Large intestine (tissue), 3 donors: Measurements from ENCODE around the gene C2. TPM values are rescaled to one million over a fixed set of nuclear protein-coding genes. Genes with fewer than 3 reads are reported as not detected.

Source experiments
- DNase-seq, 2 donors: peaks; one replicate each; pipeline versions ENCODE4 v3.0.0 to v3.0.0-alpha.2; 2013
- H3K27ac ChIP-seq: one replicate; pipeline ENCODE4 v1.5.1; 2013; ENCODE audit warnings: low read length
- H3K27me3 ChIP-seq: 2 replicates; pipeline ENCODE4 v1.6.1; 2013; ENCODE audit warnings: low read length; ENCODE audit not compliant: control insufficient read depth, insufficient read depth
- H3K36me3 ChIP-seq: 2 replicates; pipeline ENCODE4 v1.6.1; 2013; ENCODE audit warnings: low read length; ENCODE audit not compliant: control insufficient read depth, insufficient read depth
- H3K4me1 ChIP-seq: one replicate; pipeline ENCODE4 v1.6.1; 2013; ENCODE audit warnings: low read length; ENCODE audit not compliant: control insufficient read depth, insufficient read depth
- H3K4me3 ChIP-seq: one replicate; pipeline ENCODE4 v1.5.1; 2013; ENCODE audit warnings: low read length
- H3K9me3 ChIP-seq: one replicate; pipeline ENCODE4 v1.6.1; 2013; ENCODE audit warnings: mild to moderate bottlenecking, low read depth, low read length, moderate library complexity; ENCODE audit not compliant: control insufficient read depth
- WGBS: methylation state at CpG from one replicate; pipeline ENCODE4 v1.1.5; 2013; ENCODE audit warnings: low lambda C conversion rate; ENCODE audit not compliant: insufficient coverage; 5-methylcytosine and 5-hydroxymethylcytosine counted together
- polyA plus RNA-seq: library from polyadenylated mRNA; unstranded; fragments of 120-200 nt; gene quantifications from one replicate; pipeline ENCODE4 v1.2.1, GENCODE V29; 2013

The C2 gene
- polyA plus RNA-seq, 1 donor = 9.3 TPM

DNA sequence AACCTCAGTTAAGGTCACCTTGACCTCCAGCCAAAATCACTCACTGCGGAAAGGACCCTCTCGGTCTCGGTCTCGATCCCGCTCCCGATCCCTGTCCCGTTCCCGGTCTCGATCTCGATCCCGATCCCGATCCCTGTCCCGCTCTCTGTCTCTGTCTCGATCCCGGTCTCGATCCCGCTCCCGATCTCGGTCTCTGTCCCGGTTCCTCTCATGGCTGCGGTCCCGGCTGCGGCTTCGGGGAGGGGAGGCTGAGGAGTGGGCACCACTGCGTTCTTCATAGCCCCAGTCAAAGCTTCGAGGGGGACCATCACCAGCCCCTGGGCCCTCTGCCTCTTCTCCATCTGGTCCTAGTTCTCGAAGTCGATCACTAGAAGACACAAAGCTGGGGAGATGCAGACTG lies 27.0 kb downstream of the C2 start:
- no peaks in the 10 kb centered on the region for H3K9me3 ChIP-seq
- H3K4me1 ChIP-seq = peaks cover 4% of the 10 kb centered on the region
- no peaks in the 10 kb centered on the region for H3K27me3 ChIP-seq
- H3K4me3 ChIP-seq = no peak overlapping the region
- no peak for DNase-seq
- peaks cover 59% of the 10 kb centered on the region for H3K36me3 ChIP-seq
- no peak overlapping the region for H3K27ac ChIP-seq
- WGBS = no CpG with 5 or more reads among the region's 28 CpGs

DNA sequence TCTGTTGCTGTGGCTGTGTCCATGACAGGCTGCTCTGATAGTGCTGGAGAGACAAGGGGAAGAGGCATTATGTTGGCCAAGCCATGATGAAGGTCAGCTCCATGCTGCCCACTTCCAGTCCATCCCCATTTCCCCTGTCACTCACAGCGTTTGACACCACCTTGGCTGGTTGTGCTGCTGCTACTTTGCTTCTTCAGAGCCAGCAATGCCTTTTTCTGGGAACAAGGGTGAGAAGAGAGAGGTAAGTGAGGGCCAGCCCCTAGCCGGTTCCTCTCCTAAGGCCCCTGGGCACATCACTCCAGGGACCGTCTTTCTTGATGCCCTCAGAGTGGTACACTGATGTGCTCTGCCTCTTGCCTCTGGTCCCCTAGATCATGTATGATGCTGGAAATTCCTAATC lies 29.3 kb downstream of the C2 start:
- no peak for DNase-seq
- WGBS = no CpG with 5 or more reads among the region's 3 CpGs
- H3K4me1 ChIP-seq = peaks cover 8% of the 10 kb centered on the region
- H3K27me3 ChIP-seq = no peaks in the 10 kb centered on the region
- H3K4me3 ChIP-seq = no peak overlapping the region
- H3K36me3 ChIP-seq = peaks cover 66% of the 10 kb centered on the region
- H3K27ac ChIP-seq = no peak overlapping the region
- H3K9me3 ChIP-seq = no peaks in the 10 kb centered on the region

DNA sequence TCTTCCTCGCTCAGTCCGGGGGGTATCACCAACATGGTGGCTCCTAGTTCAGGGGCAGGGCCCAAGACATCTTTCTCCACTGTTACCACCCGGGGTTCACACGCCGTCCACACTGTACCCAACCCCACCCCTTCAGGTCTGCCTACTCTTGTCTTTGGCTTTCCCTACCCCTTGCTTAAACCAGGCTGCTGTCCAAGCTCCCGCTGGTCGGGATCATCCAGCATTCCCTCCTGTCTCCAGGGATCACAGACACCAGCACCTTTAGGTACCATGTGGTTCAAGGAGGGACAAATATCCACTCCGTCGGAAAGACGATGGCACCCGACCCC lies 30.9 kb downstream of the C2 start:
- no CpG with 5 or more reads among the region's 11 CpGs for WGBS
- peaks cover 66% of the 10 kb centered on the region for H3K36me3 ChIP-seq
- H3K9me3 ChIP-seq = no peaks in the 10 kb centered on the region
- no peaks in the 10 kb centered on the region for H3K27me3 ChIP-seq
- H3K27ac ChIP-seq = peak overlapping the region; percentile 71
- no peak for DNase-seq
- peaks cover 8% of the 10 kb centered on the region for H3K4me1 ChIP-seq
- H3K4me3 ChIP-seq = peak overlapping the region; percentile 81

DNA sequence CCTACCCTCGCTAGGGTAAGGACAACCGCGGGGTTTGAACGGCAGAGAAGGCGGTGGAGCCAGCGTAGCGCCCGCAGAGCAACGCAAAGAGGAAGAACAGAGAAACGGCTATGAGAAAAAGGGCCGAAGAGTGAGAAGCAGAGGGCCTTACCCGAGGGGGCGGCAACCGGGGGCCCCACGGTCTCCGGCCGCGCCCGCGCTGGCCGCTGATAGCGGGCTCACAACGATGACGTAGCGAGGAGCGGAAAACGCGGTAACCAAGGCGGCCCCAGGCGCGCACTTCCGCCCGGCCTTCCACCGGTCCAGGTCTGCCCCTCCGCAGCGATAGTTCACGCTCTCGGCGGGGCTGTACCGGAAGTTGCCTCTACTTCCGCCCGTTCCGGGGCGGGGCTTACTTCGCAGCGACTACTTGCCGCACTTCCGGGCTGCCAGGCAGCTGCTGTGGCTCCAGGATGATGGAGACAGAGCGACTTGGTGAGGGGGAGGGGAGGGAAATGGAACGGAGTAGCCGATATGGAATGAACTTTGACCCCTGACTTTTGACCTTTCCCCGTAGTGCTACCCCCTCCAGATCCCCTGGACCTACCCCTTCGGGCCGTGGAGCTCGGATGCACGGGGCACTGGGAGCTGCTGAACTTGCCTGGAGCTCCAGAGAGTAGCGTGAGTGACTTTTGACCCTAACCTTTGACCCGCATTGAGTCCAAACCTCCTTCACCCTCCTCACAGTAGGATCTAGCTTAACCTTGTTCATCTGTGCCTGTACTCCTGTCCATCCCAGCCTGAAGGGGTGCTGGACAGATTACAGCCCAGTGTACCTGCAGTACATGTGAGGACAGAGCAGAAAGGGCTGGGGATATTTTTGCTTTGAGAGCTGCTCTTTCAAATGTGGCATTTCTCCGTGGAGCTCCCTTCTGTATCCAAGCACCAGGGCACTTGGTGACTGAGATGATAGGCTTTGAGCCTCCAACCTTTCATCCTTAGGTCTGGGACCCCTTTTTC lies 31.5 kb downstream of the C2 start, which contains the start of the genes NELFE and SKIC2:
Gene NELFE (minus strand): TSS at position 231 of the 999 bp plus-strand sequence. CDS start 525 bp downstream, outside the sequence.
Gene SKIC2 (plus strand): TSS at position 435 of the 999 bp plus-strand sequence. CDS start 18 bp downstream, at position 453.
- H3K4me1 ChIP-seq = peaks cover 8% of the 10 kb centered on the region
- H3K27me3 ChIP-seq = no peaks in the 10 kb centered on the region
- peak within 1 kb of the TSS; percentile 81 for H3K4me3 ChIP-seq
- peak within 1 kb of the TSS; percentile 71 for H3K27ac ChIP-seq
- WGBS = no CpG with 5 or more reads among the region's 59 CpGs
- H3K9me3 ChIP-seq = no peaks in the 10 kb centered on the region
- DNase-seq = peak; percentile 99 to 100
- peaks cover 67% of the 10 kb centered on the region for H3K36me3 ChIP-seq

DNA sequence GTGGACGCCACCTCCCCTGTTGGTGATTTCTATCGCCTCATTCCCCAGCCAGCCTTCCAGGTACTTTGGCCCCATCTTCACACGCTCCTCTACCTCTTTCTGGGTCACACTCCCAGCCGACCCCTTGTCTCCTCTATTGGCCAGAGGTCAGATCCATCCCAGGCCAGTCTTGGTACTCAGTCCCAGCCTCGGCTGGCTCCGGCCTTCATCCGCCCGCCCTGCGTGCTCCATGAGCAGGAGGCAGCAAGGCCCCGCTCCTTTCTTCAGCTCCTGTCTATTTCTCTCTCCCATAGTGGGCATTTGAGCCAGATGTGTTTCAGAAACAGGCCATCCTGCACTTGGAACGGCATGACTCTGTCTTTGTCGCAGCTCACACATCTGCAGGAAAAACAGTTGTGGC lies 34.1 kb downstream of the C2 start:
- Histone ChIP-seq H3K36me3 (peaks cover 65% of the 10 kb centered on the region), H3K27me3 (no peaks in the 10 kb centered on the region), H3K4me3 (no peak overlapping the region), H3K4me1 (peaks cover 8% of the 10 kb centered on the region), H3K27ac (no peak overlapping the region), H3K9me3 (no peaks in the 10 kb centered on the region)
- WGBS = 100% methylated on average over 1 of the region's 12 CpGs
- no peak for DNase-seq

DNA sequence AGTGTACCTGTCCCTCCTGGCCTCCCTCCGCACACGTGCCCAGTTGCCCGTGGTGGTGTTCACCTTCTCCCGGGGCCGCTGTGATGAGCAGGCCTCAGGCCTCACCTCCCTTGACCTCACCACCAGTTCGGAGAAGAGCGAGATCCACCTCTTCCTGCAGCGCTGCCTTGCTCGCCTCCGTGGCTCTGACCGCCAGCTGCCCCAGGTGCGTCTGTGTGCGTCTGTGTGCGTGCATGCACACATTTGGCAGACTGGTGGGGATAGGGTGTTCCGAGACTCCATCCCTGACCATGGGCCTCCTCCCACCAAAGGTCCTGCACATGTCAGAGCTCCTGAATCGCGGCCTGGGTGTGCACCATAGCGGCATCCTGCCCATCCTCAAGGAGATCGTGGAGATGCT lies 36.4 kb downstream of the C2 start:
- no peaks in the 10 kb centered on the region for H3K9me3 ChIP-seq
- DNase-seq = no peak
- no peak overlapping the region for H3K4me3 ChIP-seq
- H3K36me3 ChIP-seq = peaks cover 82% of the 10 kb centered on the region
- peaks cover 8% of the 10 kb centered on the region for H3K4me1 ChIP-seq
- H3K27me3 ChIP-seq = no peaks in the 10 kb centered on the region
- WGBS = 100% methylated on average over 1 of the region's 19 CpGs
- no peak overlapping the region for H3K27ac ChIP-seq

DNA sequence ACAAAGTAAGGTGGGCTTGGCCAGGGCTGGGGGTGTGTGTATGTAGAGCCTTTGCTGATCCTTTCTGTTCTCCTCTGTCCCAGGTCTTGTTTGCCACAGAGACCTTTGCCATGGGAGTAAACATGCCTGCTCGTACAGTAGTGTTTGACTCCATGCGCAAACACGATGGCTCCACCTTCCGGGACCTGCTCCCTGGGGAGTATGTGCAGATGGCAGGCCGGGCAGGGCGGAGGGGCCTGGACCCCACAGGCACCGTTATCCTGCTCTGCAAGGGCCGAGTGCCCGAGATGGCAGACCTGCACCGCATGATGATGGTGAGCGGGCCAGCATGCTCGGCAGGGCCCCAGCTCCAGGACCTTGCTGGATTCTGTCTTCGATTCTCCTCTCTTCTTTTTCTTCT lies 38.2 kb downstream of the C2 start:
- WGBS = no CpG with 5 or more reads among the region's 13 CpGs
- H3K4me1 ChIP-seq = peaks cover 3% of the 10 kb centered on the region
- no peak for DNase-seq
- peaks cover 91% of the 10 kb centered on the region for H3K36me3 ChIP-seq
- H3K9me3 ChIP-seq = no peaks in the 10 kb centered on the region
- no peaks in the 10 kb centered on the region for H3K27me3 ChIP-seq
- H3K27ac ChIP-seq = no peak overlapping the region
- no peak overlapping the region for H3K4me3 ChIP-seq

DNA sequence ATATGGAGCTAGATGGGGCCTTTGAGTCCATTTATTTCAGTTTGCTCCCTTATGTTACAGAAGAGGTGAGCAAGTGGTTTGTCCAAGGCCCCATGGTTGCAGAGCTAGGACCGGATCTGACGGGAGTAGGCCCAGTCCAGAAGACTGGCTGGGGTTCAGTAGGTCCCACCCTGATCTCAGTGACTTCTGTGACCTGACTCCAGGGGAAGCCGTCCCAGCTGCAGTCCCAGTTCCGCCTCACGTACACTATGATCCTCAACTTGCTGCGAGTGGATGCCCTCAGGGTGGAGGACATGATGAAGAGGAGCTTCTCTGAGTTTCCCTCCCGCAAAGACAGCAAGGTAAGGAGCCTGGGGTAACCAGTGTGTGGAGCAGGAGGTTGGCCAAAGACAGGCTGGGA lies 39.0 kb downstream of the C2 start:
- Histone ChIP-seq H3K27me3 (no peaks in the 10 kb centered on the region), H3K9me3 (no peaks in the 10 kb centered on the region), H3K27ac (no peak overlapping the region), H3K36me3 (peaks cover 83% of the 10 kb centered on the region), H3K4me1 (peaks cover 11% of the 10 kb centered on the region), H3K4me3 (no peak overlapping the region)
- DNase-seq = no peak
- no CpG with 5 or more reads among the region's 7 CpGs for WGBS

DNA sequence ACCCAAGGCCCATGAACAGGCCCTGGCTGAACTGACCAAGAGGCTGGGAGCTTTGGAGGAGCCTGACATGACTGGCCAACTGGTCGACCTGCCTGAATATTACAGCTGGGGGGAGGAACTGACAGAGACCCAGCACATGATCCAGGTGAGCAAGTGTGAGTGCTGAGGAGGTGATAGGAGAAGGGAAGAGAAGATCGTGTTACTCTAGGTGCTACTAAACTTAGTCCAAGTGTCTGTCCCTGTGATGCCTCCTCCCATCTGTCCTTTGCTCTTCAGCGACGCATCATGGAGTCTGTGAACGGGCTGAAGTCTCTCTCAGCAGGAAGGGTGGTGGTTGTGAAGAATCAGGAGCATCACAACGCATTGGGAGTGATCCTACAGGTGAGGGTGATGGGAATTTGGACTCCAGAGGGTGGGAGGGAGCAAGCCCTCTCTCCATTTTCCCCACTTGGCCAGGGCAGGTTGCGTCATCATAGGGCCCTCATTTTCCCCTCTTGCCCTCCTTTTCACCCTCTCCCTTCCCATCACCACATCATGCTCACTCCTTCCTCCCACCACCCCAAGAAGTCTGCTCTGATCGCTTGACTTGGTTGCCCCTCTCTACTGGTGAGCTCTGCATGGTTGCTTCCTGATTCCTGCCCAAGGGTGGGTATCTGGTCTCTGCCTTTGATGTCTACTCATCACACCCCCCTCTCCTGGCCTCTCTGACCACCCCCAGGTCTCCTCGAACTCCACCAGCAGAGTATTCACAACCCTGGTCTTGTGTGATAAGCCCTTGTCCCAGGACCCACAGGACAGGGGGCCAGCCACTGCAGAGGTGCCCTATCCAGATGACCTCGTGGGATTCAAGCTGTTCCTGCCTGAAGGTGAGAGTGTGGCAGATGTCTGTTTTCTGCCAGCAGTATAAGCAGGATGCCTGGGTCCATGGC lies 39.7 kb downstream of the C2 start:
- Histone ChIP-seq H3K4me3 (no peak overlapping the region), H3K4me1 (peaks cover 11% of the 10 kb centered on the region), H3K27ac (no peak overlapping the region), H3K27me3 (no peaks in the 10 kb centered on the region), H3K36me3 (peaks cover 76% of the 10 kb centered on the region), H3K9me3 (no peaks in the 10 kb centered on the region)
- WGBS = 100% methylated on average over 1 of the region's 10 CpGs
- no peak for DNase-seq

DNA sequence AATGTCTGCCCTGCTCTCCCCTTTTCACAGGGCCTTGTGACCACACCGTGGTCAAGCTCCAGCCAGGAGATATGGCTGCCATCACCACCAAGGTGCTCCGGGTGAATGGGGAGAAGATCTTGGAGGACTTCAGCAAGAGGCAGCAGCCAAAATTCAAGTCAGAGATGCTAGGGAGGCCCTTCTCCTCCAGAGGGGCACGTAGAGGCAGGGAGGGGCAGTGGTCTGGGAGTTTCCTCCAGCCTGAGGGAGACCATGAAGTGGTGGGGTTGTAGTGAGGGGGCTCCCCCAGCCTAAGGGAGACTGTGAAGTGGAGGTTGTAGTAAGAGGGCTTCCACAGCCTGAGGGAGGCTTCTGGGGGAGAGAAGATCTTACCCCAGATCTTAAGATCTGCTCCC lies 40.4 kb downstream of the C2 start:
- no peak overlapping the region for H3K27ac ChIP-seq
- peaks cover 13% of the 10 kb centered on the region for H3K4me1 ChIP-seq
- no peaks in the 10 kb centered on the region for H3K27me3 ChIP-seq
- no peak overlapping the region for H3K4me3 ChIP-seq
- H3K9me3 ChIP-seq = no peaks in the 10 kb centered on the region
- peaks cover 69% of the 10 kb centered on the region for H3K36me3 ChIP-seq
- no CpG with 5 or more reads among the region's 3 CpGs for WGBS
- no peak for DNase-seq
